AG04450 (cell line): Measurements from ENCODE around the gene NFKBIE. TPM values are rescaled to one million over a fixed set of nuclear protein-coding genes. Genes with fewer than 3 reads are reported as not detected.
A peak's percentile ranks its signal among the peaks of the same experiment; 100 is the strongest.

Experiments
- CTCF ChIA-PET: fragments of 300-600, 350-600 bp; formaldehyde crosslinking; extraction: SDS; loops from one replicate; lab custom pipeline; 2022; ENCODE audit warnings: antibody characterized with exemption, inconsistent platforms; lab: Charles Lee
- POLR2A ChIA-PET: fragments of 350-600 bp; formaldehyde crosslinking; extraction: SDS; loops from one replicate; lab custom pipeline; 2021; ENCODE audit warnings: antibody characterized with exemption, inconsistent platforms; lab: Yijun Ruan, JAX
- DNase-seq: peaks from one replicate; pipeline ENCODE4 v3.0.0-alpha.2; 2011; ENCODE audit warnings: low read depth, low spot score
- H3K27ac ChIP-seq: one replicate; pipeline ENCODE4 v1.5.1; 2012; ENCODE audit warnings: low read depth, low read length, control low read depth
- H3K27me3 ChIP-seq: one replicate; pipeline ENCODE4 v1.6.0; 2012; ENCODE audit warnings: low read length; ENCODE audit not compliant: control insufficient read depth, insufficient read depth
- H3K4me3 ChIP-seq: 2 replicates; pipeline ENCODE4 v1.5.1; 2011; ENCODE audit warnings: mild to moderate bottlenecking, low read depth, low read length, control low read depth
- H3K9me3 ChIP-seq: 2 replicates; pipeline ENCODE4 v1.5.1; 2012; ENCODE audit warnings: low read length; ENCODE audit not compliant: control insufficient read depth, insufficient read depth
- CTCF ChIP-seq: IDR thresholded peaks from 2 replicates; pipeline ENCODE4 v1.5.1; 2011; ENCODE audit warnings: low read depth, low read length, control low read depth, inconsistent platforms
- polyA plus RNA-seq: library from polyadenylated mRNA; depleted of rRNA; stranded (reverse); fragments of >200 nt; gene quantifications from 2 replicates; pipeline ENCODE4 v1.2.3, GENCODE V29; 2011

NFKBIE gene
- polyA plus RNA-seq, 1 experiment: 13.7 TPM

DNA sequence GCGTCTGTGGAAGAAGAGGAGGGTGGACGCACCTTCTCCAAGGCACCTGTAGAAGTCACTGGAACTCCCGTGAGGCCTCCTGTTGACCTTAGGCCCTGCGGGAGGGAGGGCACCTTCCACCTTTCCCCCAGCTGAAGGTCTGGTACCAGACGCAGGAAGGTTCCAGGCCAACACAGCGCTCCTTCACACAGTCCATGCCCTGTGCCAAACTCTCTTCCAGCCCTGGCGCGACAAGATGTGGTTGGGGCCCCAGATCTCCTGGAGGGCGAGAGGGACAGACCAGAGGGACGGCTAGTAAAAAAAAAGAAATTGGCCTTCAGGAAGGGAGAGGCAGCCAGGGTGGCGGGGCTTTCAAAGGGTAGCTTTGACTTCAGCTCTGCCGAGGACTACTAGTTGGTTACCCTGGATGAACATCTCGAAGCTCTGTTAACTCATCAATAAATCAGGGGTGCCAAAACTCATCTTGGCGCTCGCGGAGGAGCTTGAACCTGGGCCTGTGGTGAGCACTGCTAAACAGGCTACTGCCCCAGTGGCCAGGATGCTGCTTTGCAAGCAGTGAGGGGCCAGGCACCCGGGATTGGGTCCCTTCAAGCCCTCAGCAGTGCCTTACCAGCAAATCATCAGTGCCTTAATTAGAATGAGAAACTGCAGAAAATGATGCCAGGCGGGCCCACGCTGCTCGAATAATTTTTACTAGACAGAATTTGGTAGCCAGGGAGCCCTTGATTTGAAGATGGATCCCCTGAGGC lies 32.9 kb upstream of the NFKBIE start:
- ChIA-PET CTCF (interaction anchor here (1.3 to 1.5 kb wide), 2 partner anchors 15 to 16 kb away, joined by 4 to 8 read pairs; partner anchors contain the start of gene AARS2), POLR2A (interaction anchor here (1.4 kb wide), 1 partner anchor 11 kb away, joined by 3 read pairs; no protein-coding TSS in a partner anchor)
- no peak overlapping the region for H3K4me3 ChIP-seq

DNA sequence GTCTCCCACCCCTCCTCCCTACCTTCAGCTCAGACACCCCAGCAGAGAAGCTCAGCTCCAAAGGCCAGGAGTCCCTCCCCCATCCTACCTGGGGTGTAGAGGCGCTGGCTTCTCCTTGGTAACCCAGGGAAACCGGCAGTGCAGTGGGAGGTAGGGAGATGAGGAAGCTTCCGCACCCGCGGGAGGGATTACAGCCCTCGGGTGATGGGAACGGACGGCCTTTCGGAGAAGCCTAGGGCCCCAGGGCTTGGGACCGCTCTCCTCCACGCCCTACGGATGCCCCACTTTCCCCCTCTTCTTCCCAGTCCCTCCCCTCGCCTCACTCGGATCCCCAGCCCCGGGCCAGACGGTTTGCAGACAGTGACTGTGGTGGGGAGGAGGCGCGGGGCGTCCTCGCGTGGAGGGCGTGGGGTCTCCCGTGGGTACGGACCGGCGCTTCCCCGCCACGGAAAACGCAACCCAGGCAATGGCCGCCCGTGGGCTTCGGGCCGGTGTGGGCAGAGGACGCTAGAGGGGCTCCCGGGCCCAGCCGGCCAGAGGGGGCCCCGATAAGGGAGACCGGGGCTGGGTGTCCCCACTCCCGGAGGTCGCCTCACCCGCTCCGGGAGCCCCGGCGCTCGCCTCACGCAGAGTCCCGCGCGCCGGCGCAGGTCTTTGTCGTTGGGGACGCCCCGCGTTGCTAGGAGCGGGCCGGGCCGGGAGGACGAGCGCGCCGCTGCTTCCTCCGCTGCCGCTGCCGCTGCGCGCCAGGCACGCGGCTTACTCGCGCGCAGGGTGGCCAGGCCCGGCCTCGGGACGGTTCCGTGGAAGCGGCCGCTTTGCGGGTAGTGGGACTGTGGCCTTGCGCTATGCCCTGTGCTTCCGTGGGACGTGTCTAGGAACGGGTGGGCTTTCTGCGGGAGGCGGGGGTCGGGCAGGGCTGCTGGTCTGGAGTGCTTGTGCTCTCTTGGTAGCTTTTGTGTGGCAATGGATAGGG lies 32.0 kb upstream of the NFKBIE start:
- DNase-seq: no peak
- H3K27me3 ChIP-seq: peaks cover 41% of the 10 kb centered on the region
- no peaks in the 10 kb centered on the region; the same call in 1 of the 2 replicates for H3K9me3 ChIP-seq
- no peak for TF ChIP-seq CTCF
- ChIA-PET CTCF (interaction anchor here (1.3 to 1.5 kb wide), 2 partner anchors 16 to 17 kb away, joined by 4 to 8 read pairs; partner anchors contain the start of gene AARS2), POLR2A (interaction anchor here (1.0 to 1.6 kb wide), 3 partner anchors 8 to 73 kb away, joined by 3 to 5 read pairs (median 3); no protein-coding TSS in a partner anchor)
- peak overlapping the region; percentile 50 for H3K4me3 ChIP-seq
- H3K27ac ChIP-seq: no peak overlapping the region

More for the DNA sequence above, 32.9 kb upstream of the NFKBIE start:
- TF ChIP-seq CTCF: no peak
- no peak for DNase-seq
- Histone ChIP-seq H3K27ac (no peak overlapping the region), H3K27me3 (peaks cover 35% of the 10 kb centered on the region), H3K9me3 (no peaks in the 10 kb centered on the region; the same call in 1 of the 2 replicates)

GRCh38 chr6:44294832-44295791 lies 29.8 kb upstream of the NFKBIE start:
- DNase-seq: no peak
- Histone ChIP-seq H3K27me3 (peaks cover 62% of the 10 kb centered on the region), H3K27ac (no peak overlapping the region), H3K4me3 (no peak overlapping the region), H3K9me3 (no peaks in the 10 kb centered on the region; the same call in 1 of the 2 replicates)
- no peak for TF ChIP-seq CTCF
- CTCF ChIA-PET: interaction anchor here (0.6 to 1.9 kb wide), 8 partner anchors 8 to 1487 kb away, joined by 3 to 12 read pairs (median 3); partner anchors contain the start of genes AARS2 and SLC35B2
- POLR2A ChIA-PET: interaction anchor here (0.6 to 1.6 kb wide), 4 partner anchors 10 to 669 kb away, joined by 3 to 8 read pairs (median 4); no protein-coding TSS in a partner anchor

DNA sequence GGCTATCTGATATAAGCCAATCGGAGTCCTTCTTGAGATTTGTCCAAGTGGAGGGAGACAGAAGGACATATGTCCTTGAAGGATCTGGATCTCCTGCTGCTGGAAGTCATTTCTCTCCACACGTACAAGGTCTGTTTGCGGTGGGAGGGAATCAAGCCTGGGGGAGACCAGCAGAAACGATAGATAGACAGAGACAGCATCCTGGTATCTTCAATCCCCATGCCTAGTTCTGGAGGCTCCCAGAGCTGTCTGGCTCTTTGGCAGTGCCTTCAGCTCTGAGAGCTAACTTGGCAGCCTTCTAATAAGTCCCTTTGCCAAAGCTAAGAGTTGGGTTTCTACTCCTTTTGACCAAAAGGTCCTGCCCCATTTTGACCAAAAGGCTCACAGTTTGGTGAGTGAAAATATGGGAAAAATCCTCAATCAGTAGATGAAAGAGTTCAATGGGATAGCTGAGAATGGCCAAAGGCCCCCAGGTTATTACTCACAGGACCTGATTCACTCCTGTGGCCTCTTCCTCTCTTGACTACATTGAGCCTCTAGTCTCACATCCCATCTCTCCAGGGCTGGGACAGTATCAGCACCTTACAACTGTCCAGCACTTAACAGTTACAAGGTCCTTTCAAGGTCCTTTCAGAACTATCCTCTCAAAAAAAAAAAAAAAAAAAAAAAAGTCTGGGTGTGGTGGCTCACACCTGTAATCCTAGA lies 27.5 kb upstream of the NFKBIE start:
- POLR2A ChIA-PET: no interaction called here
- no peak for DNase-seq
- CTCF ChIA-PET: interaction anchor here (1.0 to 2.4 kb wide), 2 partner anchors 20 to 46 kb away, joined by 4 to 8 read pairs; partner anchors contain the start of gene AARS2
- TF ChIP-seq CTCF: no peak
- H3K27me3 ChIP-seq: peaks cover 69% of the 10 kb centered on the region
- H3K27ac ChIP-seq: no peak overlapping the region
- no peak overlapping the region for H3K4me3 ChIP-seq
- H3K9me3 ChIP-seq: no peaks in the 10 kb centered on the region; the same call in 1 of the 2 replicates
